ENCODE results near the gene KIF6.

DNA sequence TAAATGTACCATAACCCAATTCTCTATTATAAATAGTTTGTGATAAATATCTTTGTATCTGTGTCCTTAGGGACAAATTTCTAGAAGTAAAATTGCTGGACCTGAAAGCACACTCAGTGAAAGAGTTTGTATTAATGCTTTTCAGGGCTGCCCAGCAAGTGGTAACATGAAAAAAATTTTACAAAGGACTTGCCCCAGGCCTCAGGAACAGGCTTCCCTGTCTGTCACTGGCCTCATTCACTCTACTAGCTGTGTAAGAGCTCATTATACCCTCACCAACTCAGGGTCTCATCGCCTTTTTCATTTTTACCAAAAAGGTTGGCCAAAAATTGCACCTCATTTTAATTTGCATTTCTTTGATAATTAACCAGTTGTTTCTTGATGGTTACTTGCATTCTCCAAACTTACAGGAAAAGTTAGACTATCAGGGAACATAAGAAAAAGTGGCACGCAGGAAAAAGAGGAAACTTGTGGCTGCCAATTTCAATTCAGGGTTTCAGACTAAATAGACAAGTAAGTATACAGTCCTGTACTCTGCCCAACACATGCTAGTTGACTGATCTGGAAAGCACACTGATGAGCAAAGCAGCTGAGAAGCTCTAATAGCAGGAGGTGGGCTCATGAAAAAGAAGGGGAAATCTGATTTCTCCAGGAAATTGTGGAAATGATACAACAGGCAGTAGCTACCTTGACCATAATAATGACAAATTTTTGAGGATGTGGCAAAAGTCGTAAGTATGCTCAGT is 161.5 kb downstream of the KIF6 start:
- TF ChIP-seq, protein P1, sequence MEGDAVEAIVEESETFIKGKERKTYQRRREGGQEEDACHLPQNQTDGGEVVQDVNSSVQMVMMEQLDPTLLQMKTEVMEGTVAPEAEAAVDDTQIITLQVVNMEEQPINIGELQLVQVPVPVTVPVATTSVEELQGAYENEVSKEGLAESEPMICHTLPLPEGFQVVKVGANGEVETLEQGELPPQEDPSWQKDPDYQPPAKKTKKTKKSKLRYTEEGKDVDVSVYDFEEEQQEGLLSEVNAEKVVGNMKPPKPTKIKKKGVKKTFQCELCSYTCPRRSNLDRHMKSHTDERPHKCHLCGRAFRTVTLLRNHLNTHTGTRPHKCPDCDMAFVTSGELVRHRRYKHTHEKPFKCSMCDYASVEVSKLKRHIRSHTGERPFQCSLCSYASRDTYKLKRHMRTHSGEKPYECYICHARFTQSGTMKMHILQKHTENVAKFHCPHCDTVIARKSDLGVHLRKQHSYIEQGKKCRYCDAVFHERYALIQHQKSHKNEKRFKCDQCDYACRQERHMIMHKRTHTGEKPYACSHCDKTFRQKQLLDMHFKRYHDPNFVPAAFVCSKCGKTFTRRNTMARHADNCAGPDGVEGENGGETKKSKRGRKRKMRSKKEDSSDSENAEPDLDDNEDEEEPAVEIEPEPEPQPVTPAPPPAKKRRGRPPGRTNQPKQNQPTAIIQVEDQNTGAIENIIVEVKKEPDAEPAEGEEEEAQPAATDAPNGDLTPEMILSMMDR (IDR thresholded peaks at IDR 0.05; ENCODE audit: borderline replicate concordance, extremely low read depth, low read length, poor library complexity, severe bottlenecking): no peak
- no peak for TF ChIP-seq EZH2 (IDR thresholded peaks at IDR 0.05; ENCODE audit: borderline replicate concordance, low read depth, low read length, severe bottlenecking)
